NCI-H2107 treated with DMSO at 0.1 percent for 48 hours (cell line): ENCODE measurements around the gene EDEM3.
"Not testable (repeated sequence)": the region's sequence is repeated elsewhere in the genome, so short reads cannot be mapped to it uniquely, and the experiment has no call there.

ENCODE experiments used
- DNase-seq: peaks from one replicate; lab custom pipeline; 2025; ENCODE audit not compliant: unreplicated experiment; lab: John Stamatoyannopoulos, UW

Gene EDEM3, protein sequence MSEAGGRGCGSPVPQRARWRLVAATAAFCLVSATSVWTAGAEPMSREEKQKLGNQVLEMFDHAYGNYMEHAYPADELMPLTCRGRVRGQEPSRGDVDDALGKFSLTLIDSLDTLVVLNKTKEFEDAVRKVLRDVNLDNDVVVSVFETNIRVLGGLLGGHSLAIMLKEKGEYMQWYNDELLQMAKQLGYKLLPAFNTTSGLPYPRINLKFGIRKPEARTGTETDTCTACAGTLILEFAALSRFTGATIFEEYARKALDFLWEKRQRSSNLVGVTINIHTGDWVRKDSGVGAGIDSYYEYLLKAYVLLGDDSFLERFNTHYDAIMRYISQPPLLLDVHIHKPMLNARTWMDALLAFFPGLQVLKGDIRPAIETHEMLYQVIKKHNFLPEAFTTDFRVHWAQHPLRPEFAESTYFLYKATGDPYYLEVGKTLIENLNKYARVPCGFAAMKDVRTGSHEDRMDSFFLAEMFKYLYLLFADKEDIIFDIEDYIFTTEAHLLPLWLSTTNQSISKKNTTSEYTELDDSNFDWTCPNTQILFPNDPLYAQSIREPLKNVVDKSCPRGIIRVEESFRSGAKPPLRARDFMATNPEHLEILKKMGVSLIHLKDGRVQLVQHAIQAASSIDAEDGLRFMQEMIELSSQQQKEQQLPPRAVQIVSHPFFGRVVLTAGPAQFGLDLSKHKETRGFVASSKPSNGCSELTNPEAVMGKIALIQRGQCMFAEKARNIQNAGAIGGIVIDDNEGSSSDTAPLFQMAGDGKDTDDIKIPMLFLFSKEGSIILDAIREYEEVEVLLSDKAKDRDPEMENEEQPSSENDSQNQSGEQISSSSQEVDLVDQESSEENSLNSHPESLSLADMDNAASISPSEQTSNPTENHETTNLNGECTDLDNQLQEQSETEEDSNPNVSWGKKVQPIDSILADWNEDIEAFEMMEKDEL

DNA sequence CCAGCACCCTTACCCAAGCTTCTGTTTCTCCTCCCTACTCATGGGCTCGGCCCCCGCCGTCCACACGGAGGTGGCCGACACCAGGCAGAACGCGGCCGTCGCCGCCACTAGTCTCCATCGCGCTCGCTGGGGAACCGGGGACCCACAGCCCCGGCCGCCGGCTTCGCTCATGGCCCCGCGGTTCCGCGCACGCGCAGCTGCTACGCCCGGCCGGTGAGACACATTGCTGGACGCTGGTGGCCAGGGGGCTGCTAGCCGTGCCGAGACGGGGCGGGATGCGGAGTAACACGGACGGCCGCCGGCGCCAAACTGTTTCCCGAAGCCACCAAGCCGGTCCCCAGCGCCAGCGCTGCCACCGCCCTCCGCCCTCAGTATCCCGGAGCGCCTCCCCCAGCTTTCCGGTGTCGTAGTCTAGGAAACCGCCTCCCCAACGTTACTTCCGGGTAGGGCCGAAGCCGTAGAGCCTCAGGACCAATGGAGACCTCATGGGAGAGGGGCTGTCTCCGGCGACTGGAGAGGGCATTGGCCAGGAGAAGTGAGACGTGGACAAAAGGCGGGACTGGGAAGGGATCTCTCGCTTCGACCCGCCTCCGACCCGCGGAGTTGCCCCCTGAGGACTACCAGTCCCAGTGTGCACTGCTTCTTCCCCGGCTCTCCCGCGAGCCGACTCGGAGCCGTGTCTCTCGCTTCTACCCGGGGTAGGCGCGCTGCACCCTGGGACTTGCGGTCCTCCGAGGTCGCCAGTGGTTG, at the start of gene EDEM3:
Gene EDEM3, minus strand, starts transcription at position 383 of the 750 bp plus-strand sequence. Its CDS starts 212 bp downstream, at position 171.
- peak; percentile 99 for DNase-seq

DNA sequence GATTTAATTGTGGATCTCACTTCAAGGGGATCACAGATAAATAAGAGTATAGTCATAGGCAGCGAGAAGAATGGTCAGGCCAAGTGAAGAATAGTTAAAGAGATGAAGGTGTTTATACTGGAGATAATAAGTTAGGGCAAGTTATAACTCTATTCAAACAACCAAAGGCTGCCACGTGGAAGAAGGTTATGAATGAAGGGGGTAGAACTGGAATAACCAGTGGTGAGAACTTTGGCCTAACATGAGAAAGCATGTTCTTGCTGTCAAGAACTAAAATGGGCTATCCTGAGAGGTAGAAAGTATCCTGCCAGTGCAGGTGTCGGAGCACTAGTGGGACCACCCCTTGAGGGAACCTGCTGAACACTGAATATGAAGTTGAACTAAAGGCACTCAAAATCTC, 49.6 kb upstream of the EDEM3 start:
- DNase-seq: no peak

DNA sequence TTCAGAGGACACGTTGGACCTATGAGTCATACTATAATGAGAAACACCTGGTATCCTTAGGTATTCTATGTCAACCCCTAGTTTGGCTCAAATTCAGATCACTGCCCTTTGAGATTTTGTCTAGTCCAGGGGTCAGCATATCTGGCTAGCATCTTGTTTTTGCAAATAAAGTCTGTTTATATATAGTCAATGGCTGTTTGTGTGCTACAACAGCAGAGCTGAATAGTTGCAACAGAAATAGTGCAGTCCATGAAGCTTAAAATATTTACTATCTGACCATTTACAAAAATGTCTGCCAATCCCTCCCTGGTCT, 48.5 kb upstream of the EDEM3 start:
- DNase-seq: no peak

DNA sequence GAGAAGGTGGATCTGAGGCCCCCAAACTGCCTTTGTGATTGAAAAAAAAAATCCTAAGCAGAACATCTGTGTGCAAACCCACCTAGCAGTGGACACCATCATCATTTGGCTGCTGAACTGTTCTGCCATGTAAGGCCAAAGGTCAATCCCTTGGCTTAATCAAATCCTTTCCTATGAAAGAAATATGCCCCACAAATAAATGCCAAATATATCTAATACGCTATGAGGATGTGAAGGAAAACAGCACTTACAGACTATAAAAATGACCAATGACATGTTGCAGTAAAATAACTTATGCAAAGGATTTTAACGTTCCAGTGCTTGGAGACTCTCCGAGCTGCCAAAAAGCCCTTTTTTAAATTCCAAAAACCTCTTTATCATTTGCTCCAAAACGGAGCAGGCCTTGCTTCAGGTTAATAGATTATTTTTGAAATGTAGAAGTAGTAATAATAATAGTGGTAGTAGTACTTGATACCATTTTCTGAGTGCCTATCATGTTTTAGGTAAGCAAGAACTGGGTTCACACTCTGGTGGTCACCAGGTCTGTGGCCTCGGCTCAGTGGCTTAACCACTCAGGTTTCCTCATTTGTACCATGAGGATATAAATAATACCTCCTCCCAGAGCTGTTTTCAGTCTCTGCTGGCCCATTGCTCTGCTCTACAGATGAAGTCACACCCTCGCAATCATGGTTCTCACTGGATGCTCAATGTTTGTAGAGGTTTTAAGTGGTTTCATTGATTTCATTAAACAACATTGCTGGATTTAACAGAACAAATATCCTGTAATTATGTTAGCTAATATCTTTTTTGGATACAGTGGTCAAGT, 47.9 kb upstream of the EDEM3 start:
- DNase-seq: no peak

DNA sequence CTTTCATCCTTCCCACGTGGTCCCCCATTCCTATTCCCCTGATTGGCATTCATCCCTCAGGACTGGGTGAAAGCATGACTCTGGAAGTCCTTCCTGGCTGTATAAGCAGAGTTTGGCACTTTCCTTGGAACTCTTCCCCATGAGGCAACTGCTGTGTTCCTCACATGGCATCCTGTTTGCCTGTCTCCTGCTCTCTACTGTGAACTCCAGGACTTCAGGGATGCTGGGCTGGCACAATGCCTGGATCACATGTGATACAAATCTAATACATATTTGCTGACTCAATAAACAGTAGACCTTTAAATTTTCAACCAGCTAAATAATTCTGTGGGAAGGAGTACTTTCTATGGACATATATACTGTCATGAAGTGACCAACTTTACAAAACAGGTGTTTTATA, 46.8 kb upstream of the EDEM3 start:
- DNase-seq: no peak

DNA sequence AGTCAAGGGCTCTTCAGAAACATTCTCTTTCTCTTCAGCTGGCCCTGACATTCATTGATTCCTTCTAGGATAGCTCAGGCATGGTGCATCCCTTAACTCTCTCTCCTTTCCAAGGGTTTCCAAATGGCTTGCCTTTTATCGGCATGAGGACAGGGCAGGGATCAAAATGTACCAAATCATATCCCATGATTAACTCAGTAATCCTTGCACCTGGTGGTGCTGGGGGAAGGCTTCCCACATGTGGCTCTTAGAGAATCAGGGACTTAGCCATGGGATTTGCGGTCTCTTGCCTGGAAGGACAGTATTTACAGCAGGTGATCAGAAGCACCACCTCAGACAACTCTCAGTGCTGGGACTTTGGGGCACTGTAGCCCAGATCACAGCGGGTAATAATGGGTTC, 46.2 kb upstream of the EDEM3 start:
- no peak for DNase-seq

DNA sequence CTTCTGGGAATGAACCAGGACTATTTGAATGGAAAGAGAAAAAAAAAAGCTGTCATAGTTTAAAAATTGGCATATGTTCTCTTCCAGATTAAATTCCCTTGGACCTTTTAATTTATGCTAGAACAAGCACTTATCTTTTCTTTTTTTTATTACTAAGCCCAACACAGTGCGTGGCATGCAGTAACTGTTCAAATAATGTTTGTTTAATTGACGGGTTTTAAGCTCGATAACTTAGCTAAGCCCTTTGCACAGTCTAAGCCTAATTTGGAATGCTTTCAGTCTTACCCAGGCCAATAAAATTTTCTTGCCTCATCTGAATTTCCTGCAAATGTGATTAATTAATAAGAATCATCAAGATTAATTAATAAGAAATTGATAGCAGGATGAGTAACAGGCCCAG, 39.3 kb upstream of the EDEM3 start:
- DNase-seq: no peak

DNA sequence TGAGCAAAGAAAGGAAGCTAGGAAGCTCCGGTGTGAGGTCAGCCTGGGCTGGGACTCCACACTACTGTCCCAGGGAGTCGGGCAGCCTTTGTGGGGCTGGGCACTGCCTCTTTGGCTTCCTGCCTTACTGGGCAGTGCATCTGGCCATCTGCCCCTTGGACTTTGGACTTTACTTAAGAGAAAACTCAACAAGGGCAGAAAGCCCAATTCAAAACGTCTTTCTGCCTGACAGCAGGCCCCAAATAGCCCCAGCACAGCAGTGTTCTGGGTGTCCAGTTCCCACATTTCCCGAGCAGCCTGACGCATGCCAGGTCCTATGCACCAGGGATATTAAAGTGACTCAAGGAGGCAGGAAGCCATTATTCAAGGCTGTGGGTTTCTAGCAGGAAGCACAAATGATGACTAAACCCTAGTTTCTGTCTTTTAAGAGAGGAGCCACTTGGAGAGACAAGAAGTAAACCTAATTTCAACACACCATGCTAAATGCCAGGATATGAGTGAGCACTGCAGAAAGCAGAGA, 37.9 kb upstream of the EDEM3 start:
- no peak for DNase-seq

DNA sequence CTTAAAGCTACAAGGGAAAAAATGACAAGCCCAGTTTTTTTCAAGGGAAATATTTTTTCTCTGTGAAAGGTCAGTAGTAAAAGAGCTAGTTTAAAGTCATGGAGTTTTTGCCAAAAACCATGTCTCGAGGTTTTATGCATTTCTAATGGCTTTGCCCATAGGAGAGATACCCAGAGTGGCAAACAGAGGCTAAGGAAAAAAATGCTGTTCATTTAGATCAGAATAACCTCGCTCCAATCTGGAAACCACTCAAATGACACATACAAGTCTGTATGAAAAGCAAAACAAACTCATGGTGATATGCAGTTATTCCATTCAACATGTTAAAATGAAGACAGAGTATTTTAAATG, 36.9 kb upstream of the EDEM3 start:
- no peak for DNase-seq

DNA sequence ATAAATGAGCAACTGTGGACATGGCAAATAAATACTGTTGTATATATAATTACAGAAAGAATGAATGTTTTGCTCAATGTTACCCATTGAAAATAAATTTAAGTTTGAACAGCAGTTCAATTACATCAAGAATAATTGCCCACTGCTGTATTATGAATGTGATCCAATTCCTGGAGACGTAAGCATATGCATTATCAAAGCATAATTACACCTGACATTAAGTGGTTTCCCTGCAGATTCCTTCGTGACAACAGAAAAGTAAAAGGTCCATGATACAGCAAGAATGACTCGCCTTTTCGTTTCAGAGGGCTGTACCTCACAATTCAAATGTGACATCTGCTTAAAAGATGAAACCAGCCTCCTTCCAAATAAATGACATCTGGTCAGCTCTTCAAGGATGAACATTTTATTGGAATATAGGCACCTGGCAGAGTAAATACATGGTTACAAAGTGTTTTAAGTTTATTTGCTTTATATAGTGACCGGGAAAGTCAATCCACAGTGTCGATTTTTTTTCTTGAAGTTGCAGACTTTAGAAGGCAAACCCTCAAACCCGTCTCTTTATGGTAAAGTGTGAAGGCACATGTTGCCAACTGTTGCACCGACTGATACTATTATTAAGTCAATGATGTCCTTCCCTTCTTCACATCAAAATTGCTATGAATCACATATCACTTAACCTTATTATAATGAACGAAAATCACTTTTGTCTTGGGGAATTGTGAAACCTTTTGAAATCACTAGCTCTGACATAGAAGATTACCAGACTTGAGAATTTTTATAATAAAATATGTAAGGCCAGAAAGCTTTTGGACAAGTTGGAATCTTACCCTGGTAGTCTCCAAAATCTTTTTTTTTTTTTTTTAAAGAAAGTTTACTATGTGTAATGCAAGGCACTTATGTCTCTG, 36.2 kb upstream of the EDEM3 start:
- no peak for DNase-seq

DNA sequence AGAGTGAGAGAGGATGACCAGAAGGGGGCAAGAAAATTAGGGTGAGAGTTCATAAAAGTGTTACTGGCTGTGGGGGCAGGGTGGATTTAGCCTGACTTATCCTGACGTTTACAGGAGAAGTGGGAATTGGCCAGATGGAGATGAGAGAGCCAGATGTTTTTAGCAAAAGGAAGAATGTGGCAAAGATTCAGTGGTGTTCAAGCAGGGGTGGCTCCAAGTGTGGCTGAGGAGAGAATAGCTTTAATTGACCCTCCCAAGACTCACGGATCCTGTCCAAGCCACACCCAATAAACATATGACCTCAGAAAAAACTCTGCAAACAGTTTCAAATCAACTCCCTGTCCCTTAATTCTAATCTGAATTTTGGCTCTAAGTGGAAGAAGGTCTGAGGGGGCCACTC, 35.2 kb upstream of the EDEM3 start:
- DNase-seq: no peak

DNA sequence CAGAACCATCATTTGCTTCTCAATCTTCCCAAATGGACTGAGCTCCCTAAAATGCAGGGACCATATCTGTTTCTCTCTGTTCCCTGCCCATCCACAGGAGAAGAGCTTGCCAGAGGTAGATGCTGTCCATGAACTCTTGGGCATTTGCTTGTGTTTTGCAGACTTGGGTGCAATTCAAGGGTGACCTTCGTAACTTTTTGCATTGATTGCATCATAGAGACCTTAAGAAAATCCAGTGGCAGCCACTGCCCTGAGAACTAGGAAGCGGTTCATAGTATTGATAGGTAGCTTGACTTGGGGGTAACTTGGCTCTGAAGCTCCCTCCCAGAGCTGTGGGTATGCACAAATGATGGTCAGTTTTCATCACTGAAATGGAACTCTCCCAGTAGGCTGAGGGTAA, 34.3 kb upstream of the EDEM3 start:
- DNase-seq: no peak

DNA sequence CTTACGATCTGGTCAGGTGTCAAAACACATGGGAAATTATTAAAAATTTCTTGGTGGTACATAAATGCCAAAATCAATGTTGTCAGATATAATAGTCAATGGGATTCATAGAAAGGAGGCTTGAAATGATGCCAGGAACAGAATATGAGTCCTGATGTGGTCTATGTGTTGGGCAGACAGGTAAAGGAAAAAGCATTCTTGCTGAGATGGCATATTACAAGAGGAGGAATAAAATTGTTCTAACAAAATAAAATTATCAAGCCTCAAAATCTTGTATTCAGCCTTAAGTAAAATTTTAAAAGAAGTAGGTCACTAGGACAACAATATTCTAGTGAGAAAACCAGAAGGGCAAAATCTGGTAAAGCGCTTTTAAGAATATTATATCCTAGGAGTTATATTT, 30.9 kb upstream of the EDEM3 start:
- no peak for DNase-seq

DNA sequence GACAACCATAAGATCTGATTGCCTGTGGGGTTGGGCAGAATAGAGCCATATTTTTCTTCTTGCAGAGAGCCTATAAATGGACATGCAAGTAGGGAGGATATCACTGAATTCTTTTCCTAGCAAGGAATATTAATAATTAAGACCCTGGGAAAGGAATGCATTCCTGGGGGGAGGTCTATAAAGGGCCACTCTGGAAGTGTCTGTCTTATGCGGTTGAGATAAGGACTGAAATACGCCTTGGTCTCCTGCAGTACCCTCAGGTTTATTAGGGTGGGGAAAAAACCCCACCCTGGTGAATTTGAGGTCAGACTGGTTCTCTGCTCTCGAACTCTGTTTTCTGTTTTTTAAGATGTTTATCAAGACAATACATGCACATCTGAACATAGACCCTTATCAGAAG, 29.1 kb upstream of the EDEM3 start:
- not testable (repeated sequence) for DNase-seq

DNA sequence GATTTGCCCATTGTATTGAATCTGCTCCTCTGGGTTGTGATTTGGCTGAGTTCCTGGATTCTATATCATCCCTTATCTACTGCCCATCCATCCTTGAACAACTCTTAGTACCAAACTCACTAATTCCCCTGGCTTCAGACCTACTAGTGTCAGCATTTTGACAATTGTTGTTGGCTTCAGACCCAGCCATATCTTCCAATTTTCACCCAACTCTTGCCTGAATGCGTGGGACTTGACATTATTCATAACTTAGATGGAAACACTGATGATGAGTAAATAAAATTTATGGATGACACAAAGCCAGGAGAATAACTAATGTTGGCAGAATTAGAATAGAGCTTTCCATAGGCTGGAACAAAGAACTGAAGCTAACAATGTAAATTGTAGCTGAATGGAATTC, 27.3 kb upstream of the EDEM3 start:
- DNase-seq: no peak

DNA sequence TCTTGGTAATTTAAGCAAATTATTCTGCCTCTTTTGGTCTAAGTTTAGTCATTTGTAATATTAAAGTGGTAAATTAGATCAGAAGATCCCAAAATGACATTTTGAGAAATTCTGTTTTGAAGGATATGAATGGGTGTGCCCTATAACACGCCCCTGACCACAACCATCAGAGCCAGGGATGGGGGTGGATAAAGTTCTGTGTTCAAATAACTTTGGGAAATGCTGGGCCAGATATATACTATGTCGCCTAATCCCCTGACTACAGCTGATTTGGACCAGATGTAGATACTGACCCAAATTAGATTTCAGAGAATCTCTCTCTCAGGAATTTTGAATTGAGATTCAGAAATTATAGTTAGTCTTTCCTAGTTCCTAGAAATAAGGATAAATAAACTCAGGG, 21.2 kb upstream of the EDEM3 start:
- no peak for DNase-seq

DNA sequence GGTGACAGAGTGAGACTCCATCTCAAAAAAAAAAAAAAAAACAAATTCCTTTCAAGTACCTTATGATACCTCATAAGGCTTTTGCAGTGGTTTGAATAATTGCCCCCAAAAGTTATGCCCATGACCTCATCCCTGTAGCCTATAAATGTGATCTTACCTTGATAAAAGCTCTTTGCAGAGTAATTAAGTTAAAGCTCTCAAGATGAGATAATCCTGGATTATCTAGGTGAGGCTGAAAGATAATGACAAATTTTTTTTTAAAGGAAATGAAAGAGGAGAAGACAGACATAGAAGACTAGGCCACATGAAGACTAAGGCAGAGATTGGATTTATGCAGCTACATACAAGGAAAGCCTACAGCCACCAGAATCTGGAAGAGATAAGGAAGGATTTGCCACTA, 20.7 kb upstream of the EDEM3 start:
- no peak for DNase-seq

DNA sequence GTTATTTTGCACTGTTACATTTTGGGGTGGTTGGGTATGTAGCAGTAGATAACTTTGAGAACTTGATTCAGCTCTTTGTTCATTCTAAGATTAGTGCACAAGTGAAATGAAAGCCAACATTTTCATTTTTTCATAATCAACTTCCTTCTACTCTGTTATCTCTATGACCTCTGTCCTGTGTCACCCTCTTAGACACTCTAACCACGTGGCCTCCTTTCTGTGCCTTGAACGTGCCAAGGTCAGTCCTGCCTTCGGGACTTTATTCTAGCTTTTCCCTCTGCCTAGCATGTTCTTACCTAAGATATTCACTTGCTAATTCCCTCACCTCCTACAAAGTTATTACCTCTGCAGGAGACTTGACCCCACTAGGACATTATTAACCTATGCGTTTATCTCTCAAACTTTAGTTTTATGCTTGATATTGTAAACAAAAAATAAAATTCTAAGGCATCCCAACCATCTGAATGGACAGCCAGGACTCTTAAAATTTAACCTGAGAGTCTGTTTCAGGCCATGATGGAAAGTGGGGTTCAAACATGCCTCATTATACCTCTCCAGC, 19.2 kb upstream of the EDEM3 start:
- no peak for DNase-seq

DNA sequence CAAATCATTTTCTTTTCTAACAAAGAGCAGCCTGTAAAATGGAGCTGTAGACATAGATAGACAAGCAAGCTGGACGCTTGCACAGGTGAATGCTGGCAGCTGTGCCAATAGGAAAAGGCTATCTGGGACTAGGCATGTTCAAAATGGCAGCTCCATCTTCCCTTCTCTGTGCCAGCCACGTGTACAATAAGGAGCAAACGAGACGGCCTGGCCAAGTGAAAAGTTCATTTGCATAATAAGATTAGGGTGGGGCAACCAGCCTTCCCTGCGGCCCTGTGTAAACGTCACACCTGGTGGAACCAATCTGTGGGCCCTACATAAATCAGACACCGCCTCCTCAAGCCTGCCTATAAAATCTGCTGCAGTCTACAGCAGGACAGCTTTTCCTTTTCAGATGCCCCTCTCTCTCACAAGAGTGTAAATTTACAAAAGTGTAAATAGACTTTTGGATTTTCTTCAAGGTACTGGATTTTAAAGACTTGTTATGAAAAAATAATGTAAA, 16.6 kb upstream of the EDEM3 start:
- DNase-seq: no peak
